M059J (cell line): ENCODE data around the gene MEGF6. TPM values are rescaled to one million over a fixed set of nuclear protein-coding genes. Genes with fewer than 3 reads are reported as not detected.
"Not testable (repeated sequence)": the region's sequence is repeated elsewhere in the genome, so short reads cannot be mapped to it uniquely, and the experiment has no call there.

ENCODE experiments used
- DNase-seq: peaks from one replicate; pipeline ENCODE4 v3.0.0-alpha.2; 2012; ENCODE audit warnings: low read depth
- total RNA-seq: library from RNA; depleted of rRNA; stranded (reverse); fragments of >200 nt; shearing (Covaris generic); gene quantifications from 2 replicates; pipeline ENCODE4 v1.2.3, GENCODE V29; 2014

The MEGF6 gene
- total RNA-seq, 1 experiment from 2014 or later = 20.9 TPM

DNA sequence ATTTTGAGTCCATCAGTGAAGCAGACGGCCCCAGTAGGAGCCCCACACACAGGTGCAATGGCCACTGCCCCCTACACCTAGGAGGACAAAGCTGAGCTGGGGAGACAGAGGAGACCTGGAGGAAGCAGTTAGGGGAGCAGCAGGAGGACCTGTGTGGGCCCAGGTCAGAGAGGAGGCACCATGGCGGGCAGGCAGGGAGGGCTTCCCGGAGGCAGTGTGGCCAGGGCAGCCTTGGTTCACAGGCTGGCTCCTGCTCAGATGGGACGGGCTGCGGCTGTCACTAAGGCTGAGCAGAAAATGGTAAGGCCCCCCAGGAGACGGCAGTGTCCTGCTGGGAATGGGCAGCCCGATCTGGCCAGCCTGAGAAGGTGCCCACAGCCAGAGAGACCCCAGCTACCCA lies 15.4 kb downstream of the MEGF6 start:
- DNase-seq = no peak

DNA sequence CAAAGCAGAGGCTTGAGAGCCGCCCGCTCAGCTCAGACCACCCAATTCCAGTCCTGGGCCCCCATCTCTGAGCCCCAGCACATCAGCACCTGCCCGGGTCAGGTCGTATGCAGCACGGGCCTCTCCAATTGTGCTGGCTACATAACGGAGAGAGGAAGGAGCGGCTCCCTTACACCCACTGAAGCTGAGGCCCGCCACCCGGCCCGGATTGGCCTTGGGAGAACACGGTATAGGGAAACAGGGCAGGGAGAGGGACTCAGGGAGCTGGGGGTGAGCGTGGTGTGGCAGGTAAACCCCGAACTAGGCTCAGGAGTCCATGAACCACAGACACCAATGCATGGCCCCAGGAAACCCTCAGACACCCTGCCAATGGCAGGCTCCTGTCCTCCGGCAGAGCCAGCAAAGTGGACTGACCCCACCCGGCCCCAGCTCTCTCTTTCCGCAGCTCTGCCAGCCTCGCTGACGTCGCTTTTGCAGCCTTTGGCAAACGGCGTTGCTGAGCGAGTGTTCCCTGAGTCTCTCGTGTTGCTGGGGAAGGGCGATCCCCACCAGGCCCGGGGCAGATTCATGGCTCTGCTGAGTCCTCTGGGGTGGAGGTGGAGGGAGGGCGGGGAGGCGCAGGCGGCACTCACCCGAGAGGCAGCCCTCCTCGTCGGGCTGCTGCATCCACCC lies 16.5 kb downstream of the MEGF6 start:
- DNase-seq = no peak

DNA sequence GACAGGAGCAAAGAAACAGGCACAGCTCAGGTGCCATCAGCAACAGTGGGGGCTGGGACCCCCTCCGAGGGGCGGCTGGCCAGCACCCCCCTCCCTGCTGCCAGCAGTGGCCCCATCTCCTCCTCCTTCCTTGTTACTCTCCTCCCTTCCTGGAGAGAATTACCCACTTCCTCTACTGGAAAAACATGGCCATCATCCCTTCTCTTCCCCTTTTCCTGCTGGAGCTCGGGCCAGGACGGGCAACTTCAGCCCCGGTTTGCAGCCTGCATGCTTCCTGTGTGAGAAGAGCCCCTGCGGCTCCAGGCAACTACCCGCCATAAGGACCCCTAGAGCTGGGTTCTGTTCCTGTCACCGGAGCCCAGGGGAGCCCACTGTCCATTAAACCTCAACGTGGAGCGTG lies 17.6 kb downstream of the MEGF6 start:
- no peak for DNase-seq

DNA sequence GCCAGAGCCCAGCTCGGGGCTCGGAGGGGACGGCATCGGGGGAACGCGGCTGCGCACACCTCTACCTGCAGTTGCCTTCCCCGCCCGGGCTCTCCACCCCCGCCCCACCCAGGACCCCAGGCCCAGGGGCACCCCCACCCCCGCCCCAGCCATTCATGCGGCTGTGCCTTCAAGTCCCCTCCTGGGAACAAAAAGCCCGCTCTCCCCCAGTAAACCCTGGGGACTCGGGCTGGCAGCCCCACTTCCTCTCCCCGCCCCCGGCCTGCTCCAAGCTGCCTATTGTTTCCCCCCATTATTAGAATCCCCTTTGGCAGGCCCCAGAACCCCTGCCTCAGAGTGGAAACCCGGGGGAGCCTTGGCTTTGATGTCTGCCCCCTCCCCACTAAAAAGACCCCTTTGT lies 18.0 kb downstream of the MEGF6 start:
- no peak for DNase-seq

DNA sequence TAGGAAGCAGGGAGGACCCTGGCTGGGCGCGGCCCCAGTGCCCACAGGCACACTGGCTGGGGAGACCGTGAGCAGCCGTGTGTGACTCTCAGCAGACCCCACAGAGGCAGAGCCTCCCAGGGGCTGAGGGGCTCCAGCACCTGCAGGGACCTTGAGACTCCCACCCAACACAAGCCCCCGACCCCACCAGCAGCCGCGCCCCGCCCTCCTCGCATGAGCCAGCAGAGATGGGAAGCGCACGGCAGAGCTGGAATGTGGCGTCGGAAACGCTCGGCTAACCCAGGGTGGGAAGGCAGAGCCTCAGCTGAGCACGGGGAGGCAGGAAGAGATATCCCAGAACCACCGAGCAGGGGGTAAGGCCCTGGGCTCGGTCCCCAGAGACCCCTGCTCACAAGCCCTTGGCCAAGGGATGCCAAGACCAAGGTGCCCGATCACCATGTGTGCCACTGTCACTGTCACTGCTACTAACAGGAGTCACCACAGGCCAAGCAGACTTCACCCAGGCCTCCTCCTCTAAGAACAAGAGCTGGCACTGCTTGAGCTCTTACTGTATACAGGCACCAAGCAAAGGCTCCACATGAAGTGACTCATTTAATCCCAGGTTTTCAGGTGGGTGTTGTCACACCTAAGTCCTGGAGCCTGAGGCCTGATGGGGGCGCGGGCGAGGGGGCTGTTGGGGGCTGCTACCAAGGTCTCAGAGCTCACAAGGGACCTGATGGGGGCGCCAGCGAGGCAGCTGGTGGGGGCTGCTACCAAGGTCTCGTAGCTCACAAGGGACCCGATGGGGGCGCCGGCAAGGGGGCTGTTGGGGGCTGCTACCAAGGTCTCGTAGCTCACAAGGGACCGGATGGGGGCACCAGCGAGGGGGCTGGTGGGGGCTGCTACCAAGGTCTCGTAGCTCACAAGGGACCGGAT lies 20.1 kb downstream of the MEGF6 start:
- DNase-seq = no peak

DNA sequence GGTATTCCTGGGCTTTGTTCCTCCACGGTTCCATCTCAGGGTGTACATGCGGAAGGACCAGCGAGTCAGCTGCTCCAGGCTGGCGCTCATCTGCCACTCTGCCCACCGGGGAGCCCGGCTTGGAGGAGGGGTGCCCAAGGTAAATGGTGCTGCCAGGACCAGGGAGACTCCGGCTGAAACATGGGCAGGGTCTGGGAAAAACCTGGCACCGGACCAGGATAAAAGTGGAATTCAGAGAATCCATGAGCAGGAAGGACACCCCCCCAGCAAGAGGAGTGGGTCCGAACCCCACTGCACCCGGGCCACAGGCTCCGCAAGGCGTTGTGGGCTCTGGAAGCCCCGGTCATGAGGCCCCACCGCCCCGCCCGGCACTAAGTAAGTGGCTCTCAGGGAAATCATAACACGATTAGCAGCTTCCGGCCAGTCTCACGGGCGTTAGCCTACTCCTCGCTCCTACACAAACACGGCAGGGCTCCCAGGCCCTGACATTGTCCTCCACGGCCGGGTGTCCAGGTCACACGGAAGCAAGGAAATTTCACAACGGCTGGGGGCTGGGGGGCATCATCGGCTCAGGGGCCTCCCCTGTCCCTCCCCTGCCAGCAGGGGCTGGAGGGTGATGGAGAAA lies 21.1 kb downstream of the MEGF6 start:
- no peak for DNase-seq

DNA sequence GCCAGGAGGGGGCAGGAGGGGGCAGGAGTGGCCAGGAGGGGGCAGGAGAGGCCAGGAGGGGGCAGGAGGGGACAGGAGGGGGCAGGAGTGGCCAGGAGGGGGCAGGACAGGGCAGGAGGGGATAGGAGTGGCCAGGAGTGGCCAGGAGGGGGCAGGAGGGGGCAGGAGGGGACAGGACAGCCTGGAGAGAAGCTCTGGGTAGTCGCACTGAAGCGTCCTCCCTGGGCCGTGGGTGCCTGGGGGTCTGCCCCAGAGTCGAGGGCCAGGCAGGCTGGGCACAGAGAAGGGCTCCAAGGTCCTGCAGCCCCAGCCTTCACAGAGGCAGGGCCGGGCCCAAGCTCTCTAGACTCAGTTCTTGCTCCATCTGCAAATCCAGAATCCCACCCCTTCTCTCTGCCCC lies 22.9 kb downstream of the MEGF6 start:
- no peak for DNase-seq

DNA sequence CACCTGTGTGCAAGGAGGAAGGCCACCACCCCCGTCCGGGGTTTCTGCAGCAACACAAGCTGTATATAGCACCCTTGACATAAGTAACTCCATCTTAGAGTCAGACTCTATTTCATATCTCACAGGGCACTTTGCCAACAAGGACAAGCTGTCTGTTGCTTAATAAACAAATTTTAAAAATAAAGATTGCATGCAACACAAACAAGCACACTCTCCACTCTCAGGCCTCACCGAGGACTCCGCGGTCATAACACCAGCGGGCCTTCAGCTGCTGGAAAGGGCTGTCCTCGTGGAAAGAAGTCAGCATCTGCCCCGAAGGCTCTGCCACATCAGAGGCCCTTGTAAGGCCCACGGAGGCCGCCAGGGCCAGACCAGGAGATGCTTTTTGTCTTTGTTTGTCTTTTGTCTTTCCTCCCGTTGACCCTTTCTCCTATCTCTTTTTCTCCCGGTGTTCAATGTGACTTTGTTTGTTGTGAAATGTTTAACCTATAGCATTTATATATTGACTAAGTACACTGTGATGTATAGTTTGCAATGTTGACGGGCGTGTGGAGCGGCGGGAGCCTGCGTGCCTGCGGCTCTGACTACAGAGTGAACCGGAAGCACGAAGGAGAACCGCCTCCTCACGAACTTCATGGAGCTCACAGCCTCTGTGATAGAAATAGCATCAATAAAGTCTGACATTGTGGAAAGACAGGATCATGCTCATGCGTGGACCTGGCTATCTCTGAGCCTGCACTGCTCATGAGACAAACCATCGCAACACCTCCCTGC lies 24.1 kb downstream of the MEGF6 start:
- no peak for DNase-seq

DNA sequence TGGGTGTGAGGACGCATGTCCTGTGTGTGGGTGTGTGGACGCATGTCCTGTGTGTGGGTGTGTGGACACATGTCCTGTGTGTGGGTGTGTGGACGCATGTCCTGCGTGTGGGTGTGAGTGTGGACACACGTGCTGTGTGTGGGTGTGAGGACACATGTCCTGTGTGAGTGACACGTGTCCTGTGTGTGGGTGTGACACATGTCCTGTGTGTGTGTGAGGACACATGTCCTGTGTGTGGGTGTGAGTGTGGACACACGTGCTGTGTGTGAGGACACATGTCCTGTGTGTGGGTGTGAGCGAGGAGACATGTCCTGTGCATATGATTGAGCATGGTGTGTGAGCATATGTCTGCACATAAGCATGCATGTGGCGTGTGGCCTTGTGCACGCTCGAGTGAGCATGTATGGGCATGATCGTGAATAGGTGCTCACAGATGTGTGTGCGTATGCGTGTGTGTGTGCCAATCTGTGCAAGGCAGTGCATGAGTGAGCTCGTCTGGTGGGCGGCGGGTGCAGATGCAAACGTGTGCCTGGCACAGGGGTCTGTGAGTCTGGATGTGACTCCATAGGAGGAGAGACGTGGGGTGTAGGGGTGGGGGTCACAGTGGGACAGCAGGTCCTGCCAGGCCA lies 25.3 kb downstream of the MEGF6 start:
- no peak for DNase-seq

DNA sequence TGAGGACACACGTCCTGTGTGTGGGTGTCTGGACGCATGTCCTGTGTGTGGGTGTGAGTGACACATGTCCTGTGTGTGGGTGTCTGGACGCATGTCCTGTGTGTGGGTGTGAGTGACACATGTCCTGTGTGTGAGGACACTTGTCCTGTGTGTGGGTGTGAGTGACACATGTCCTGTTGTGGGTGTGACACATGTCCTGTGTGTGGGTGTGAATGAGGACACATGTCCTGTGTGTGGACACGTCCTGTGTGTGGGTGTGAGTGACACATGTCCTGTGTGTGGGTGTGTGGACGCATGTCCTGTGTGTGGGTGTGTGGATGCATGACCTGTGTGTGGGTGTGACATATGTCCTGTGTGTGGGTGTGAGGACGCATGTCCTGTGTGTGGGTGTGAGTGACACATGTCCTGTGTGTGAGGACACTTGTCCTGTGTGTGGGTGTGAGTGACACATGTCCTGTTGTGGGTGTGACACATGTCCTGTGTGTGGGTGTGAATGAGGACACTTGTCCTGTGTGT lies 25.9 kb downstream of the MEGF6 start:
- DNase-seq = not testable (repeated sequence)

DNA sequence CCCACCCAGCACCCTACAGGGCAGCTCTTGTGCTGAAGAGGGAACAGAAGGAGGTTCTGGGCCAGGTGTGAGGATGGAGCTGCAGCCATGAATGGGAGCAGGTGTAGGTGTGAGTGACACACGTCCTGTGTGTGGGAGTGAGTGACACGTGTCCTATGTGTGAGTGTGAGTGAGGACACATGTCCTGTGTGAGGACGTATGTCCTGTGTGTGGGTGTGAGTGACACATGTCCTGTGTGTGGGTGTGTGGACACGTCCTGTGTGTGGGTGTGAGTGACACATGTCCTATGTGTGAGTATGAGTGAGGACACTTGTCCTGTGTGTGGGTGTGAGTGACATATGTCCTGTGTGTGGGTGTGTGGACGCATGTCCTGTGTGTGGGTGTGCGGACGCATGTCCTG lies 26.4 kb downstream of the MEGF6 start:
- no peak for DNase-seq

DNA sequence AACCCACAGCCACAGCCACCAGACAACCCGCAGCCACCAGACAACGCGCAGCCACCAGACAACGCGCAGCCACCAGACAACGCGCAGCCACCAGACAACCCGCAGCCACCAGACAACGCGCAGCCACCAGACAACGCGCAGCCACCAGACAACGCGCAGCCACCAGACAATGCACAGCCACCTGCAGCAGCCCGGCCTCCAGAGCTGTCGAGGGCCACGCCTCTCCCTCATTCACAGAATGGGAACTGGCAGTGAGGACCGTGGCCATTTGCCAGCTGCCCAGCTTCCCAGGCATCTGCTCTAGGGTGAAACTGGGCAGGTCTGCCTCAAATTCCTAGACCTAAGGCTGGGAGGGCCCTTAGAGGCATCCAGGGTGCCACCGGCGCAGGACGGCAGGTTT lies 27.6 kb downstream of the MEGF6 start:
- not testable (repeated sequence) for DNase-seq

DNA sequence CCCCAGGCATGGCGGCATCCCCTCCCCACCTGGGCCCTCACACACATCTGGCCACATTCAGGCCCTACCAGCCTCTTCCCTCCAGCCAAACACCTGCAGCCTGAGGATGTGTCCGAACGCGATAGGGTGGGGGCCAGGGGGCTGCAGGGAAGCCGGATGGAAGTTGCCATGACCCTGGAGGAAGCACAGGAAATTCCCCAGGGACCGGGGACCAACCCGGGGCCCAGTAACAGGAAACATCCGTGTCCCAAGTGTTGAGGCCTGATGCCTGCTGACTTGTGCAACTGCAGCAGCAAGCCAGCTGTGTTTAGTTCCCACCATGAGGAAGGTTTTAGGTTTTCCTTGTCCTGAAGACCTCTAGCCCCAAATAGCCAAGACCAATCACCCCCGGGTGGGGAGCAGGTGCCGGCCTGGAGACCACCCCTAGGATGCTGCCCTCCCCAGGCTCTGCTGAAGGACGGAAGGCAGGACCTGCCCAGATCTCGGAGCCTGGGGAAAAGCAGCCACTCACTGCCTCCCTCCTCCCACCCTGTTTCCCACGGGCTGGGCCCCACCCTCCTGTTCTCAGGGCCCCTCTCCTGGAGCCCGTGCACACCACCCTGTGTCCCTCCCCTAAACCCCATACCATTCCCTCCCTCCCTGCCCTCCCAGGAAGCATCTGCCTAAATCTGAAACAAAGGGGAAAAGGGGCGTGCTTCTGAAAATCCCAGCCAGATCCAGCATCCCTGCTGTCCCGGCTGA lies 29.8 kb downstream of the MEGF6 start:
- DNase-seq = no peak

DNA sequence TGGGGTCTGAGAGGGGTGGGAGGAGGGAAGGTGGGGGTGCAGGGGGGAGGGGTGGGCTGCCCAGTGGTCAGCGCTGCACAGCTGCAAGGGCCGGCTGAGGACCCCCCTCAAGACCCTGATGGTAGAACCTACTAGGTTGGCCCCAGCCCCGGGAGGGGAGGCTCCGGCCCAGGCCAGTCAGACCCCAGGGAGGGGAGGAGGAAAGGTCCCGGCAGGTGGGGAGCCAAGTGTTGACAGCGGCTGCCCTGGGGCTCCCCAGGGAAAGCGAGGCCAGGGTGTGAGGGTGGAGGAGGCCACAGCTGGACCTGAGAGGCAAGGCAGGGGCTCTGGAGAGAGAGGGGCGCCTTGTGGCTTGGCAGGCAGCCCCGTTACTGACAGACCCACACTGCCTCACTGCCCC lies 31.1 kb downstream of the MEGF6 start:
- no peak for DNase-seq

DNA sequence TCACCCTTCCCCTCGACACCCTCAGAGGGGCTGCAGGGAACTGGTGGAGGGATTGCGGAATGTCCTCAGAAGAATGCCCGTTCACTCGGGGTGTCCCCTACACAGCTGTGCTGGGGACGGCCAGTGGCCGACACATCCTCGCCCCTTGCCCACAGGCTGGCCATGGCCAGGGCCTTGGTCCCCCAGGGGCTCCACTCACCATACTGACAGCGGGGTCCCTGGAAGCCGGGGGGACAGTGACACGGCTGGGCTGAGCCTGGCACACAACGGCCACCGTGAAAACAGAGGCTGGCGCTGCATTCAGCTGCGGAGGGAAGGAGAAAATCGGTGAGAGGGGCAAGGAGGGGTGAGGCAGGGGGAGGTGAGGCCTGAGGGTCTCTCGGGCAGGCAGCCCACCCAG lies 31.7 kb downstream of the MEGF6 start:
- DNase-seq = no peak

DNA sequence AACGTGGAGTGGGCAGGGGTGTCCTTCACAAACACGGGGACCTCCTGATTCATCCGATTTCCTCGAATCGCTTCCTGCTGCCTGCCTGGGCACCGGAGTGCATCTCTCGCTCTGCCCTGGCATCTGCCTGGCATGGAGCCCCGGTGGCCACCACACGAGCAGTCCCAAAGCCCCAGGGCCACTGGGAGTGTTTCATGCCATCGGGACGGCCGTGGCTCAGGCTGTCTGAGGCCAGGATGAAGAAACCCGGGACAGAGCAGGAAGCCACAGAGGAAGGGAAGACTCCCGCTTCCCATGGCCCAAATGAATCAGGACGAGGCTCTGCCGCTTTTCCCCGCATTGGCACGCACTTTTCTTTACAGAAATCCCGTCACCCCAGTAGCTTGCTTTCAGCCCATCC lies 32.4 kb downstream of the MEGF6 start:
- DNase-seq = peak; percentile 69

DNA sequence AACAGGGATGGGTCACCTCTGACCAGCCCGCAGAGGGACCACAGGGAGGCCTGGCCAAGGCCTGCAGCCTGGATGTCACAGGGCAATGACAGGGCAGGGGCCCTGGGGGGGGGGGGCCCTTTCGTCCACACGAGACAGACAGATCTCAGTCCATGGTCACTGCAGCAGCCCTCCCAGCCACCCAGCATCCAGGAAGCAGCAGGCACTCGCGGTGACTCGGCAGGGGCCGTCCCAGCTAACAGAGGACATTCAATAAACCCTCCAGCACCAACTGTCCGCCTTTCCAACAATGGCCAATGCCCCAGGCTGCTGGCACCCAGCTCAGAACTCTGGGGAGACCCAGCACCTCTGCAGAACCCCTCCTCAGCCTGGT lies 32.9 kb downstream of the MEGF6 start:
- DNase-seq = peak; percentile 66

DNA sequence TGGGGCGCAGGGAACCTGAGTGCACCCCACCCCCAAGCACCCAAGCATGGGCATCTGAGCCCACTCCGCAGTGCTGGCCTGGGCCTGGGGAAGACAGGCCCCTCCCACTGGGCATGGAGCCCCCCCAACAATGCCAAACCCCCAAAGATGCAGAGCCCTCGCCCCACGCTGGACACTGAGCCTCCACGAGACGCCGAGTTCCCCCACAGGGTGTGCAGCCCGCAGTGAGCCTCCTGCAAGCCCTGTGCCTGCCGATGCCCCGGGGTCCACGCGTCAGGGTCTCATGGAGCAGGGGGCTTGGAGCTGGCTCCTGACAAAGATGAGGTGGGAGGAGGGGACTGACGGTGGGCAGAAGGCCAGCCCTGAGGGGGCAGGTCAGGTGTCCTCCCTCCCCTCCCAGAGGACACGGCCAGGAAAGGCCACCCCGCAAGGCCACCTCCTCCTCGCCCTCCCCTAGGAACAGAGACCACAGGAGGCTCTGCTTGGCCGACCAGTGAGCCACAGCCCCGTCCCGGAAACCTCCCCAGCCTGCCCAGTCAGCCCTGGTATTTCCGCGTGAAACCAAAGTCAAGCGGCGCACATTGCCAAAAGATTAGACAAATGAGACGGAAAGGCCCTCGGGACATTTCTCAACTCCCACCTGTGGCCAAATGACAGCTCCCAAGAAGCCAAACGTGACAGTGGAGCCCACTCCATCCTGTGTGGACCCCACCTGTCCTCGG lies 33.4 kb downstream of the MEGF6 start:
- peak; percentile 93 for DNase-seq

DNA sequence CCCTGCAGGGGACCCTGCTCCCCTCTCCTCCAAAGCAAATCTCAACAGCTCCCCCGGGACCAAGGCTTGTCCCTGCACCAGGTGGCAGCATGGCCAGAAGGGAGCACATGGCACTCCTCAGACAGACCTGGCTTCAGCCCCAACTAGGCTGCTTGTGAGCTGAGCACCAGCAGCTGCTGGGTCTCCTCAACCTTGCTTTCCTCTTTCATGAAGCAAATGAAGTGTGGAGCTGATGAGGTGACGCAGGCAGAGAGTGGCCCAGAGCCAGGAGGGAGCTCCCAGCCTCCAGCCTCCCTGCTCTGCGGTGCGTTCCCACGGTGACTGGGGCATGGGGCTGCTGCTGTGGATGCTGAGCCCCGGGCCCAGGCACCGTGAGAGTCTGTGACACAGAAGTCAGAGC lies 34.0 kb downstream of the MEGF6 start:
- peak; percentile 89 for DNase-seq

DNA sequence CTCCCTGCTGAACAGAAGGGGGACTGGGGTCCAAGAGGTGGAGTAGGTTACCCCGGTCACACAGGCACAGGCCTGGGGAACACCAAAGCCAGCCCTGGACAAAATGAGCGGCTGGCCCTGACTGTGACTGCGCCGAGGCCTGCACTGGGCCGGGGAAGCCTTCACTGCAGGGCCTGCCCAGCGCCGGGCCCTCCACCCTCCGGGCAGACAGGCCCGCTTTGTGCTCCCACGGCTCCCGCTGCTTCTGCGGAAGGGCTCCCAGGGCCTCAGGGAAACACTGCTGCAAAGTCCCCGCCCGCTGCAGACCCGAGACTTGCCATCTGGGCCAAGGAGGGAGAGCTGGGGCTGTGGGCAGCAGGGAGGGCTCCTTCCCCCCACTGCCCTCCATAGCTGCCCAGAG lies 35.3 kb downstream of the MEGF6 start:
- DNase-seq = no peak
